NCI-H146 treated with DMSO at 0.1 percent for 48 hours (cell line): Measurements from ENCODE around the gene GBF1.

Experiments
- DNase-seq: peaks from one replicate; lab custom pipeline; 2025; ENCODE audit not compliant: unreplicated experiment; lab: John Stamatoyannopoulos, UW

The GBF1 gene

DNA sequence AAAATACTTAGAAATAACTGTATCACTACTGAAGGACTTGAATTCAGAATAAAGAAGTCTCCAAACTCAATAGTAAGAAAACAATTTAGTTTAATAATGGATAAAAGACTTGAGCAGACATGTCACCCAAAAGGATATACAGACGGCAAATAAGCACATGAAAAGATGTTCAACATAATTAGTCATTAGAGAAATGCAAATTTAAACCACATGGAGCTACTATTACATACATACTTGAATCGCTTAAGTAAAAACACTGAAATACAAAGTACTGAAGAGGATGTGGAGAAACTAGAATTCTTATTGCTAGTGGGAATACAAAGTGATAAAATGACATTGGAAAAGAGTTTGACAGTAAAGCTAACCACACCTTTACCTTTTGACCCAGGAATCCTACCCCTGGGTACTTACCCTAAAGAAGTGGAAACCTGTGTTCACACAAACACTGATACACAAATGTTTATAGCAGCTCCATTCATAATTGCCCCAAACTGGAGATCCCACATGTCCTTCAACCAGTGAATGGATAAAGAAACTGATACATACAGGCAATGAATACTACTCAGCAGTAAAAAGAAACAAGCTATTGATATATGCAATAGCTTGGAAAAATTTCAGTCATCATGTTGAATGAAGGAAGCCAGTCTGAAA is 95.8 kb downstream of the GBF1 start:
- no peak for DNase-seq

DNA sequence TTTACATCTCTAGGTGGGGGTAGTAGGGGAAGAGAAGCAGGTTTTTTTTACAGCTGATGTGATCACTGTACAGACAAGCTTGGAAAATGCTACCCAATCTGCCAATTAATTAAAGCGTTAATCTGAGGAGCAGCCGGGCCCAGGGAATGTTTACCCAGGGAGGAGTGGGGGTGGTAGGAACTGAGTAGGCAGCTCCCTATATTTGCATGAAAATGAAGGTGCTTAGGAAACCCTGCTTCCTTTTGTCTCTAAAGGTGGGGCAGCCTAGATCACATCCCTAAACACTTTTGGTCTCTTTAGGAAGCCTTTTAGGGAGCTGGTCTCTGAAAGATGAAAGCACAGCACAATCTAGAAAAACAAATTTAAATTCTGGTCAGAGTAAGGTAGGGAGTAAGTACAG is 97.1 kb downstream of the GBF1 start:
- peak; percentile 49 for DNase-seq

- no peak for DNase-seq
These were observed 97.6 kb downstream of the GBF1 start for GRCh38 chr10:102342958-102343357.

- DNase-seq, result no peak
These were observed 98.7 kb downstream of the GBF1 start for GRCh38 chr10:102344067-102344466.

- DNase-seq, result peak; percentile 3
These were observed 102.0 kb downstream of the GBF1 start for GRCh38 chr10:102347236-102347828.

DNA sequence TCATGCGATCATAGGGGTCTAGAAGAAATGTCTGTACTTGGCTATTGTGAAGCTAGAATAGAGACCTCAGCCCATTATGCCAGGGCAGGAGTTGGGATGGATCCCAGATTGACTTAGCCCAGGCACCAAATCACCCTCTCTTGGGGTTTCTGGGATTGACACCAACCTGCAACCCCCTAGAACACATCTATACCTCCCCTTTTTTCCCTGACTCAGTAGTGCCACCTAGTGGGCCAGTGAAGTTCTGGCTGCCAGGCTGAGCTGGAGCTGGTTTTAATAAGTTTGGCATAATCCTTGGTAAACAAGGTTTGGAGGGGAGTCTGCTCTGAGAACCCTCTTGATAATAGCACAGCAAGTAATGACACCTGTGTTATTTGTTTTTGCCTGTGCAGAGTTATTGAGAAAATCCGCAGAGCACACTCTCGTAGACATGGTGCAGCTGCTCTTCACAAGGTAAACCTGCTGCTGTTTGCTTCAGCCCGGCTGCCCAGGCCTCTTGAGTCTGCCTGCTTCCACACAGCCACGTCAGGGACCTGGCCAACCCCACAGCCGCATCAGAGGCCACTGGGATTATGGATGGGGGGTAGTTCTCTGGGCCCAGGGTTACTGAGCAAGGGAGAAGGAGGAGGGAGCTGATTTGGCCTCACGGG is 106.9 kb downstream of the GBF1 start:
- peak; percentile 67 for DNase-seq

DNA sequence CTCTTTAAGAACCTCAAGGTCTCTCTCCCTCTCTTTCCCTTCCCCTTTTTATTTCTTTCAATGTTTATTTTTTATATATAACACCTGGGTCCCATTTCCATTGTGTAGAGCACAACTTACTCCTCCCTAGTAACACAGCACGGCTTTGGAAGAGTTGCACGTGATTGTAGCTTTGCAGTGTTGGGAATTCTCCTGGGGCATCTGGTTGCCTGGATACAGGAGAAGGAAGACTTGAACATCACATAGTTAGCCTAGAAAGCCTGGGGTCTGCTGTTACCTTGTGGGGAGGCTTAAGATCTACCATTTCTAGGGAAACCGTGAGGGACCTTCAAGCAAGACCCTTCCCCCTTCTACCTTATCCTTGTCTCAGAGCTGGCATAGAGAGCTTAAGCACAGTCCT is 109.1 kb downstream of the GBF1 start:
- no peak for DNase-seq

- no peak for DNase-seq
These were observed 113.5 kb downstream of the GBF1 start for GRCh38 chr10:102358712-102359382.

DNA sequence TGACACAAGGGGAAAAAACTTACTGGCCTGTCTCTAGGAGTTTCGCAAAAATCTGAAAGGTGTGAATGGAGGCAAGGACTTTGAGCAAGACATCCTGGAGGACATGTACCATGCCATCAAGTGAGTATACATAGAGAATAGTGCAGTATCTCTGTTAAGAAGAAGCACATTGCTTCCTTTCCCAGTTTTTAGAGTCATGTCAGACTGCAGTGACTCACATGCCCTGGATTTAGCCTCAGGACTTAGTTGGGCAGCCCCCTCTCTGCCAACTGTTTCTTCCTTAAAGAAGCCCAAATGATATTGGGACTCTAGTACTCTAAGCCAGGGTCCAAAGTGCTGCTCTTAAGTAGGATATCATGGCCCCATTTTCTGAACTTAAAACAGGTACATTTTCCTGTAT is 122.1 kb downstream of the GBF1 start:
- no peak for DNase-seq

DNA sequence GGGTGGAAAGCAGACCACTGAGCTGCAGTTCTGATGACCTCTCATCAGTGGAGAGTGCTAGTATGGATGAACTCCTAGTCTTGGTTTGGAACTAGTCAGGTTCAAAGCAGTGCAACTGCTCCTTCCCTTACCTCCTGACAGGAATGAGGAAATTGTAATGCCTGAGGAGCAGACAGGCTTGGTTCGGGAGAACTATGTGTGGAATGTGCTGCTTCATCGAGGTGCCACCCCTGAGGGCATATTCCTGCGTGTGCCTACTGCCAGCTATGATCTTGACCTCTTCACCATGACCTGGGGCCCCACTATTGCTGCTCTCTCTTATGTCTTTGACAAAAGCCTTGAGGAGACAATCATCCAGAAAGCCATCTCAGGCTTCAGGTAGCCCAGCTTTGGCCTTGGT is 122.7 kb downstream of the GBF1 start:
- DNase-seq, result no peak

DNA sequence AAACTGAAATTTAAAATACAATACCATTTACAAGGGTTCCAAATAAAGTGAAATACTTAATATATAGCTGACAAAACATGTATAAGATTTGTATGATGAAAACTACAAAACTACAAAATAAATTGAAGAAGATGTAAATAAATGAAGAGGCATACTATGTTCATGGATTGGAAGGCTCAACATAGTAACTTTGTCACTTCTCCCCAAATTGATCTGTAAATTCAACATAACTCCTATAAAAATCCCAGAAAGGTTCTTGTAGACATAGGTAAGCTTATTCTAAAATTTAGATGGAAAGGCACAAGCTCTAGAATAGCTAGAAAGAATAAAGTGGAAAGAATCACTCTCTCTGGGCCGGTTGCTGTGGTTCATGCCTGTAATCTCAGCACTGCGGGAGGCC is 126.0 kb downstream of the GBF1 start:
- no peak for DNase-seq

- no peak for DNase-seq
These were observed 129.9 kb downstream of the GBF1 start for GRCh38 chr10:102375250-102375649.

DNA sequence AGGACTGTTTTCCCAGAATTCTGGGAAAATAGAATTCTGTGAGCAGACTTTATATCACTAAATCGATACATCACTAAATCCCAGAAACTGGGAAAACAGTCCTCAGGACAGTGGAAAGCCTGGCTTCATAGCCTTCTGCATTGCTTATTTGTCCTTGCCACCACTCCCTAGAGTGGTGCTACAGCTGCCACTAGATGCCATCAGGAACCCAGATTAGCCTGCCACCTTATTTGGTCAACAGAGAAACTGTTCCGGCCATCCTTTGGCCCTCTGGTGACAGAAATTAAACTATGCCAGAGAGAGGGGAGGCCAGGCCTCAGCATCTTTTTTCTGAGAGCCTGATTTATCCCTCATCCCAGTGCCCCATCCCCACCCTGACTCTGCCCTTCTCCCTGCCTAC is 130.5 kb downstream of the GBF1 start:
- no peak for DNase-seq

DNA sequence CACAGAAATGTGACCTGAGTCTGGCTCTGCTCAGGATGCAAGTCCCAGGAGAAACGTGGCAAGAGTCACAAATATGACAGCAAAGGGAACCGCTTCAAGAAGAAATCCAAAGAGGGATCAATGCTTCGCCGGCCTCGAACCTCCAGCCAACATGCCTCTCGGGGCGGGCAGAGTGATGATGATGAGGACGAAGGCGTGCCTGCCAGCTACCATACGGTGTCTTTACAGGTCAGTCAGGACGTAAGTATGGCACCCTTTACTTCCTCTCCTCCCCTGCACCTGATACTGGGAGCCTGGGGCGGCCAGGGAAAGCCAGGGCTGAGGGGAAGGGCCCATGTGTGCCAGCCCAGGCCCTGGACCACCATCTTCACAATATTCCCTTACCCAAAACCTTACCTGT is 131.6 kb downstream of the GBF1 start:
- no peak for DNase-seq

DNA sequence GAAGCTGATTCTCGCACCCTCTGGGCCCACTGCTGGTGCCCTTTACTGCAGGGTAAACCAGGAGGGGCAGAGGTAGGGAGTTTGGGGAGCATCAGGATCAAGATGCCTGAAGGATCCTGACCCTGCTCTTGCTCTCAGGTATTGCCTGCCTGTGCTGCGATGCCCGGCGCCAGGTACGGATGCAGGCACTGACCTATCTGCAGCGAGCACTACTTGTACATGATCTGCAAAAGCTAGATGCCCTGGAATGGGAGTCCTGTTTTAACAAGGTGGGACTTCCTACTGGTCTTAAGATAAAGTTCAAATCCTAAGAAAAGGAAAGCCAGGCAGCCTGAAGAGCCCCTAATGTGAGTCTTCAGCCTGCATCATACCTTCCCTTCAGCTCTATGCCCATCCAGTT is 134.1 kb downstream of the GBF1 start:
- no peak for DNase-seq

DNA sequence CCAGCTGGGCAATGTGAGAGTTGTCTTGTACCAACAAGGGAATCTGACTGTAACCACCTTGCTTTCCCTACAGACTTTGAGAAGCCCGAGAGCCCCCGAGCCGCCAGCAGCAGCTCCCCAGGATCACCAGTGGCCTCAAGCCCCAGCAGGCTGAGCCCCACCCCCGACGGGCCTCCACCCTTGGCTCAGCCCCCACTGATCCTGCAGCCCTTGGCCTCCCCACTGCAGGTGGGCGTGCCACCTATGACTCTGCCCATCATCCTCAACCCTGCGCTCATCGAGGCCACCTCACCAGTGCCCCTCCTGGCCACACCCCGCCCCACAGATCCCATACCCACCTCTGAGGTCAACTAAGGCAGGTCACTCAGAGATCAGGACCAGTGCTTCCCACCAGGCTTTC is 136.7 kb downstream of the GBF1 start:
- no peak for DNase-seq

- DNase-seq, result no peak
These were observed 137.5 kb downstream of the GBF1 start for GRCh38 chr10:102382871-102383270.

GRCh38 chr10:102384053-102384452 is 138.7 kb downstream of the GBF1 start:
- DNase-seq, result no peak

DNA sequence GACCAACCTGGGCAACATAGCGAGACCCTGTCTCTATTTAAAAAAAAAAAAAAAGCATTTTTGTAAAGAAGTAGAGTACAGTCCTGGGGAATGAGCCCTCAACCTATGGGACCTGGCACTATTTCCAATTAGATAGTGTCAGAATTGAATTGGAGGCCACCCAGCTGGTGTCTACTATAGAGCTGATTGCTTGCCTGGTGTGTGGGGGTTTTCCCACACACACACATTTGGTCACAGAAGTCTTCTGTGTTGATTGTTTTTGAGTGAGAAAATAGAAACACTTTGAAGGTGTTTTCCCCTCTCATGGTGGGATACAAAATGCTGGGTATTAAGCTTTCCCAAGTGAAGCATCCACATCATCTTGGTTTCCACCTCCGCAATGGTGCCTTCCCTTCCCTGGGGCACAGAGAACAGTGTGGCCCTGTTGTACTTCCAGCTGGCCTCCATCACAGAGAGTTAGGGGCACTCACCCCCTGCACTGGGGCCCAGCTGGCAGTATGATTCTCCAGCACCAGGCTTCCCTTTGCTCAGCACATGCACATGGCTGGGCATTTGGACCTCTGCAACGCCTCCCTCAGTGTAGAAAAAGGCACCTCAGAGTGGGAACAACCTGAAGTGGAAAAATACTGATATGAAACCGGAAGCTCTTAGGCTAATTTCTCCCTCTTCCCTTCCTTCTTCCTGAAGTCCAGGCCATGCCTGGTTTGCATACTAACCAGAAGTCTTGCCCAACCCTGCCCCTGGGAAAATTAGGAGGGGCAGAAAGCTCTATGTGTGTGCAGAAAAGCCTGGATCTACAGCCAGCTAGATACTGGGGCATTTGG is 139.5 kb downstream of the GBF1 start:
- DNase-seq, result no peak

GRCh38 chr10:102389894-102390293 is 144.6 kb downstream of the GBF1 start:
- no peak for DNase-seq

DNA sequence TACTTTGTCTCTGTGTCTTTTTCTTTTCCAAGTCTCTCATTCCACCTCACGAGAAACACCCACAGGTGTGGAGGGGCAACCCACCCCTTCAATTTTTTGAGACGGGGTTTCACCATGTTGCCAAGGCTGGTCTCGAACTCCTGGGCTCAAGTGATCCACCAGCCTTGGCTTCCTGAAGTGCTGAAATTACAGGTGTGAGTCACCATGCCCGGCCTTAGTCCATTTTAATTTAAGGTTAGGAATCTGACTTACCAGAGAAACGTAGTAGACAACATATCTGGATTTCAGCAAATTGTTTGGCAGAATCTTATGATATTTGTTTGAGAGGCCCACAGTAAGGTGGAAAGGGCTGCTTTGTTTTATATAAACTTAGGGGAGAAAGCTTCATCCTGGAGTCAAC is 147.0 kb downstream of the GBF1 start:
- DNase-seq, result no peak
